Measurements from ENCODE around the gene GPR32. TPM values are rescaled to one million over a fixed set of nuclear protein-coding genes. Genes with fewer than 3 reads are reported as not detected.

Gene GPR32
- total RNA-seq, 1 donor from 2014 or later, result not detected

DNA sequence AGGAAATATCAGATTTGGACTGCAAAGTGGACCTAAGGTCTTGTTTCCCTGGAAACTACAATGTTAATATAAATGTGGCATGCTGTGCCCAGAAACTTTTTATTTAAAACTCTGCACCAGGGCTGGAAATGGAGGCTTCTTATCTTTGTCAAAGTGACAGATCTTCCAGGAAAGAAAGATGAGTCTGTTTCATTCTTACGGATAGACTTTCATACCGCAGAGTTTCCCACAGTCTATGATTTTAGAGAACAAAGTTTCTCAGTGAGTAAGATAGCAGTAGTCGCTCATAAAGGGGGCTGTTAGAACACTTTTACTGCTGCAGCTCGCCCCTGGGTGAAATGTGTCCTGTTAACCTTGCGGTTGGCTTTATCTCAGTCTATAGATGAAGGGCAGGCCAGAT lies 40.4 kb upstream of the GPR32 start:
- no peak for DNase-seq (ENCODE audit: low spot score, unreplicated experiment)
- no peaks in the 10 kb centered on the region for H3K9me3 Mint-ChIP-seq (ENCODE audit: low read depth)
- TF ChIP-seq, protein P1, sequence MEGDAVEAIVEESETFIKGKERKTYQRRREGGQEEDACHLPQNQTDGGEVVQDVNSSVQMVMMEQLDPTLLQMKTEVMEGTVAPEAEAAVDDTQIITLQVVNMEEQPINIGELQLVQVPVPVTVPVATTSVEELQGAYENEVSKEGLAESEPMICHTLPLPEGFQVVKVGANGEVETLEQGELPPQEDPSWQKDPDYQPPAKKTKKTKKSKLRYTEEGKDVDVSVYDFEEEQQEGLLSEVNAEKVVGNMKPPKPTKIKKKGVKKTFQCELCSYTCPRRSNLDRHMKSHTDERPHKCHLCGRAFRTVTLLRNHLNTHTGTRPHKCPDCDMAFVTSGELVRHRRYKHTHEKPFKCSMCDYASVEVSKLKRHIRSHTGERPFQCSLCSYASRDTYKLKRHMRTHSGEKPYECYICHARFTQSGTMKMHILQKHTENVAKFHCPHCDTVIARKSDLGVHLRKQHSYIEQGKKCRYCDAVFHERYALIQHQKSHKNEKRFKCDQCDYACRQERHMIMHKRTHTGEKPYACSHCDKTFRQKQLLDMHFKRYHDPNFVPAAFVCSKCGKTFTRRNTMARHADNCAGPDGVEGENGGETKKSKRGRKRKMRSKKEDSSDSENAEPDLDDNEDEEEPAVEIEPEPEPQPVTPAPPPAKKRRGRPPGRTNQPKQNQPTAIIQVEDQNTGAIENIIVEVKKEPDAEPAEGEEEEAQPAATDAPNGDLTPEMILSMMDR (IDR thresholded peaks at IDR 0.05; ENCODE audit: unreplicated experiment), result no peak
- no peaks in the 10 kb centered on the region for H3K36me3 Mint-ChIP-seq (ENCODE audit: insufficient read depth)
- H3K4me1 Mint-ChIP-seq (ENCODE audit: low read depth), result peaks cover 2% of the 10 kb centered on the region
- H3K27ac Mint-ChIP-seq, result no peak overlapping the region
- no peak overlapping the region for H3K4me3 Mint-ChIP-seq (ENCODE audit: low read depth)
- H3K27me3 Mint-ChIP-seq, result peaks cover 31% of the 10 kb centered on the region

DNA sequence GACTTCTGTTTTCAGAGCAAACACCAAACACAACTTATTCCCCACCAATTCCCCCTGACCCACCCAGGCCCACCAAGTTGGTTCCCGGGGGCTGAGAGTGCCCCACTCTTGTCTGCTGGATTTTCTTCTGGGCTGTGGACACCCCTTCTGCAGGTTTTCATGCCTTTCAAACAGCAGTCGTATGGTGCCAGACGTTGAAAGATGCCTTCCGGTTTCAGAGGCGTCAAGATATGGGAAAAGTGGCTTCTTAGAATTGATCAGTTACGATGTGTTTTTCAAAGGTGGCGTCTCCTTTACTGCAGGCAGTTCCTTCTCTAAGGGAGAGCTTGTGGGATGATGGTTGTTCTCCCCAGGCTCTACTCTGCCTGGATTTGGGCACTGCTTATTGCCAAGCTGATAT lies 34.4 kb upstream of the GPR32 start:
- Mint-ChIP-seq H3K27me3 (peaks cover 71% of the 10 kb centered on the region), H3K9me3 (ENCODE audit: low read depth) (no peaks in the 10 kb centered on the region), H3K36me3 (ENCODE audit: insufficient read depth) (no peaks in the 10 kb centered on the region), H3K4me1 (ENCODE audit: low read depth) (no peaks in the 10 kb centered on the region), H3K4me3 (ENCODE audit: low read depth) (no peak overlapping the region), H3K27ac (no peak overlapping the region)
- no peak for DNase-seq (ENCODE audit: low spot score, unreplicated experiment)
- TF ChIP-seq, protein P1 (IDR thresholded peaks at IDR 0.05; ENCODE audit: unreplicated experiment), result no peak

DNA sequence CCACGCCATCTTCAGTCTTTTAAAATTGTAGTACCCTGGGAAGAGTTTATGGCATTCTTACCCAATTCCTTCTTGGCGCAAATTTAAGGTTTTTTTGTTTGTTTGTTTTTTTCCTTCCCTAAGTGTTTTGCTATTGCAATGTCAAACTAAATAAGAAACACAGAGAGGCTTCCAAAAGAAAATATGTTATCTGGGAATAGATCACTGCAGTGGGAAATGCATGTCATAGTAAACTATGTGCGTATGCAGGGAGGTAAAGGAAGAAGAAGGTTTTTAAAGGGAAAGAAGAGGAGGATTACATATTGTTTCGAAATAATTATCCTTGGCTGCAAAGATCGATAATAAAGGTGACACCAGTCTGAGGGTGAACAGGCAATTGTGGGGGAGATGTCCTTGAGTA lies 33.9 kb upstream of the GPR32 start:
- TF ChIP-seq, protein P1 (IDR thresholded peaks at IDR 0.05; ENCODE audit: unreplicated experiment), result no peak
- Mint-ChIP-seq H3K27me3 (peaks cover 71% of the 10 kb centered on the region), H3K9me3 (ENCODE audit: low read depth) (no peaks in the 10 kb centered on the region), H3K4me1 (ENCODE audit: low read depth) (no peaks in the 10 kb centered on the region), H3K4me3 (ENCODE audit: low read depth) (no peak overlapping the region), H3K27ac (no peak overlapping the region), H3K36me3 (ENCODE audit: insufficient read depth) (no peaks in the 10 kb centered on the region)
- DNase-seq (ENCODE audit: low spot score, unreplicated experiment), result no peak

DNA sequence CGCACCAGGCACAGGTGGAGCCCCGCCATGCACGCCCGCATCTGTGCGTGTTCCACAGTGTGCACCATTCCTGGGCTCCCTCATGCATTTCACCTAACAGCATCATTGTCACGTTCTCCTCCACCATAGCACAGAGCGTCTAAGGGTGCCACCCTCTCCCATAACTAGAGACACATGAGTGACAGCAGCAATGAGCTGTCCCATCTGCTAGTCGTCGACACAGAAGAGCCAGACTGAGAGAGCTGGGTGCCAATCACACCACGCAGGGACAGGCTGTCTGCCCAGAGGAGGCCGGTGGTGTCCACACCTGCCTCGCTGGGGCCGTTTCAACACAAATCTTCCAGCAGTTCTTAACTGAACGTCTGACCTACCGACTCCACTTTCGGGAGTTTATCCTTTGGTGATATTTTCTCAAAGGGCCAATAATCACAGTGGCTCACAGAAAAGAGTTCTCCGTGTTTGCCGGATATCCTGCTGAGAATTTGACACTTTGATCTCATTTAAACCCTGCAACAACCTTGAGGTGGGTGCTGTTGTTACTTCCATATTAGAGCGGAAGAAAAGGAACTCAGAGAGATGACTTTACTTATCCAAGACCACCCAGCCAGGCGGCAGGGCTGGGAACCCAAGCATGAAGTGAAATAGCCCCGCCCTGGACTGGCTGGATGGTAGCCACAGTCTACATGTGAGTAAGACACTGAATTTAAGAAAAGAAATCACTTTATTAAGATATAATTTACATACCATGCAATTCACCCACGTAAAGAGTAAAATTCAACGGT lies 30.9 kb upstream of the GPR32 start:
- no peaks in the 10 kb centered on the region for H3K9me3 Mint-ChIP-seq (ENCODE audit: low read depth)

DNA sequence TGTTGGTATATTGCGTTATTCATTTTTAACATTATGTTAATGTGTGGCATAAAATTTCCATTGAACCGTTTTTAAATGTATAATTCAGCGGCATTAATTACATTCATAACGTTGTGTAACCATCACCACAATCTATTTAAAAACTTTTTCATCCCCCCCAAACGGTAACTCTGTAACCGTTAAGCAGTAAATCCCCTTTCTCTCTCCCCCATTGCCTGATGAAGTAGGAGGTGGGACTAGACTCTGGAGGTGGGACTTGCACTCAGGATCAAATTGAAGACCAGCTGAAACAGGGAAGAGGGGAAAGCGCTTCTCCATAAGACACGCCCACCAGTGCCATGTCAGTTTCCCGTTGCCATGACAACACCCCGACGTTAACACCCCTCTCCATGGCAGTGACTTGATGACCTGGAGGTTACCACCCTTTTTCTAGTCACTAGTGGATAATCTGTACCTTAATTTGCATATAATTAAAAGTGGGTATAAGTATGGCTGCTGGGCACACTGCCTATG lies 30.3 kb upstream of the GPR32 start:
- no peak overlapping the region for H3K27ac Mint-ChIP-seq
- DNase-seq (ENCODE audit: low spot score, unreplicated experiment), result no peak
- H3K36me3 Mint-ChIP-seq (ENCODE audit: insufficient read depth), result no peaks in the 10 kb centered on the region
- no peaks in the 10 kb centered on the region for H3K4me1 Mint-ChIP-seq (ENCODE audit: low read depth)
- H3K9me3 Mint-ChIP-seq (ENCODE audit: low read depth), result no peaks in the 10 kb centered on the region
- H3K27me3 Mint-ChIP-seq, result peaks cover 58% of the 10 kb centered on the region
- TF ChIP-seq, protein P1 (IDR thresholded peaks at IDR 0.05; ENCODE audit: unreplicated experiment), result no peak
- no peak overlapping the region for H3K4me3 Mint-ChIP-seq (ENCODE audit: low read depth)

More for the DNA sequence above, 30.9 kb upstream of the GPR32 start:
- H3K4me1 Mint-ChIP-seq (ENCODE audit: low read depth), result no peaks in the 10 kb centered on the region
- no peaks in the 10 kb centered on the region for H3K36me3 Mint-ChIP-seq (ENCODE audit: insufficient read depth)
- TF ChIP-seq, protein P1 (IDR thresholded peaks at IDR 0.05; ENCODE audit: unreplicated experiment), result no peak
- H3K27me3 Mint-ChIP-seq, result peaks cover 59% of the 10 kb centered on the region
- no peak overlapping the region for H3K4me3 Mint-ChIP-seq (ENCODE audit: low read depth)
- H3K27ac Mint-ChIP-seq, result no peak overlapping the region
- DNase-seq (ENCODE audit: low spot score, unreplicated experiment), result no peak
